Measurements from ENCODE around the gene RFC2.
A peak's percentile ranks its signal among the peaks of the same experiment; 100 is the strongest.

RFC2 gene

GRCh38 chr7:74254129-74254857, at the start of gene RFC2:
Gene RFC2 (minus strand): TSS chr7:74254399. CDS start chr7:74254383, 16 bp downstream.
- peak; percentile 86 for DNase-seq

- DNase-seq: no peak
Observed at GRCh38 chr7:74302745-74303221, 48.6 kb upstream of the RFC2 start.

DNA sequence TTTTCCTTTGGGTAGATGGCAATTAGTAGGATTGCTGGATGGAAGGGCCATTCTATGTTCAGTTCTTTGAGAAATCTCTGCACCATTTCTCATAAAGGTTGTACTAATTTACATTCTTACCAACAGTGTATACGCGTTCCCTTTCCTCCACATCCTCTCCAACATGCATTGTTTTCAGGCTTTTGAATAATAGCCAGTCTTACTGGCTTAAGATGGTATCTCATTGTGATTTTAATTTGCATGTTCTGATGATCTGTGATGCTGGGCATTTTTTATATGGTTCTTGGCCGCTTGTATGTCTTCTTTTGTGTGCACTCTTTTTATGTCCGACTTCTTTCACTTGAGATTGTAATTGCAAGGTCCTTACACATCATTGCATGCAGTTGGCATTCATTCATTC, 46.7 kb upstream of the RFC2 start:
- DNase-seq: no peak

DNA sequence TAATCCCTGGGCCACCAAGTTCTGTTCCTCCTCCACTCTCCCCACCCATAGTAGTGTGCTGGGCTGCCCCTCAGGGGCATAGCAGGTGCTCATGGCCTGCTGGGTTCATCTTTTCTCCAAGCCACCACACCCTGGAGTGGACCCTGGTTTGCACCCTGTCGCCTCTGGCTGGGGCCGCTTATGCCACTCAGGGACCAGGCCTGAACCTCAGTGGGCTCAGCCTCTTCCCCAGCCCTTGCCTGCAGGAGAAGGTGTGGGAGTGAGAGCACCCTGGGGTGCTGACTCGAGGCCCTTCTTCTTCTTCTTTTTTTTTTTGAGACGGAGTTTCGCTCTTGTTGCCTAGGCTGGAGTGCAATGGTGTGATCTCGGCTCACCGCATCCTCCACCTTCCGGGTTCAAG, 45.2 kb upstream of the RFC2 start:
- DNase-seq: no peak

DNA sequence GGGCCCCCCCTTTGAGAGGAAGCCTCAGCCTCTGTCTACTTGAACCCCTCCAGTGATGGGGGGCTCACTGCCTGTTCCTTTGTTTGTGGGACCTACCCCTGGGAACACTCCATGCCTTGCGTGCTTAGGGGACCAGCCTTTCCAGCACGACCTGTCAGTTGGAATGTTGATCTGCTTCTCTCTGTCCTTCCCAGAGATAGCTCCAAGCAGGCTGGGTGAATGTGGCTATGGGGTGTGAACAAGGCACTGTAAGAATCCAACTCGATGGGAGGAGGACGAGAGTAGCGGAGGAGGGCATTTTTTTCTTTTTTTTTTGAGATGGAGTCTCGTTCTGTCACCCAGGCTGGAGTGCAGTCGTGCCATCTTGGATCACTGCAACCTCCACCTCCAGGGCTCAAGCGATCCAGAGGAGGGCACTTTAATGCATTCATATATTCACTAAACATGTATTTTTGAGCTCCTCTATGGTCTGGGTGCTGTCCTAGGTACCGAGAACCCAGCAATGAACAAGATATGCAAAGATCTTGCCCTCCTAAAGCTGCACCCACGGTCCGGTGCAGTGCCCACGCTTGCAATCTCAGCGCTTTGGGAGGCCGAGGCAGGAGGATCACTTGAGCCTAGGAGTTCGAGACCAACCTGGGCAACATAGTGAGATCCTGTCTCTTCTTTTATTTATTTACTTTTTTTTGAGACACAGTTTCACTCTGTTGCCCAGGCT, 43.5 kb upstream of the RFC2 start:
- DNase-seq: no peak

DNA sequence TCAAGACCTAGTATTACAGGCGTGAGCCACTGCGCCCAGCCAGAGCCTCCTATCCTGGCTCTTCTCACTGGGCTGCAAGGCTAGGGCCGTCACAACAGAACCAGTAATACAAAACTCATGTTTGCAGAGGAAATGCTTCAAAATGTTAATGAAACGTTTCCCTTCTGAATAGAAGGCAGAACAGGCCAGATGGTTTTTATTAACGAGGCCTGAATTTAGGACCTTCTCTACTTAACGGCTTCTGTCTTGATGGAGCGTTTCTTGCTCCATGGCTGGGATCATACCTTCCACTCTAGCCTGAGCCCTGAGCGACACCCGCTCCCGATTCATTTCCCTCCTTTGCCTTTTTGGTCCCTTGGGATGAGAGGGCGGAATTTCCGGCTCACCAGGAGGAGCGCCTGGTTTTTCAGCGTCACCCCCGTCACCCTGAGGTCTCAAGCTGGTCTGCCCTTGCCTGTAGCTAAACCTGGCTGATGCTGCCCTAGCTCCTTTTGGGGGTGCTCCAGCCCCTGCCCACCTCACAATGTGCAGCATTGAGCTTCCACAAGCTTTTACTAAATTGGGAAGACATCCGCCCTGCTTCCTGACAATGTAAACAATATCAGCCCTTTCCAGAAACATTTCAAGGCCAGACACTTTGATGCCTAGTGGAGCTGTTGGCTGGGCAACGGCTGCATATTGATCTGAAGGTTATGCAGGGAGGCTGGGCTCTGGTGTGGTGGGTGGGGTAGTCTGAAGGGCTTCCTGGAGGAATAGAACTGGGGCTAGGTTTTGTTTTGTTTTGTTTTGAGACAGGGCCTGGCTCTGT, 40.2 kb upstream of the RFC2 start:
- no peak for DNase-seq

DNA sequence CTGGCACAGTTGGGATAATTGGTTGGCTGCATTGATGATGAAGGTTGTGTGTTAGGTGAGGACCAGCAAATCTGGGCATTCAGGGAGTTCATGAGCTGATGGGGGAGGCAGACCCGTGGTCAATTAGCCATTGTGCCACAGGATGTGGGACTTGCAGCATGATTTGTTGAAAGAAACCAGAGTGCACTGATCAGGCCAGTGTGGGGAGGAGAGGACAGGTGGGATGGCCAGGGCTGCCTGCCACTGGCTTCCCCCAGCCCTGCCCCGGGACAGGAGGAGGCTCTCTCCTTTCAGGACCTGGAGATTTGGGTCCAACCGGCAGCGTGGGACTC, 39.3 kb upstream of the RFC2 start:
- DNase-seq: no peak

- no peak for DNase-seq
Observed at GRCh38 chr7:74292757-74293576, 38.8 kb upstream of the RFC2 start.

DNA sequence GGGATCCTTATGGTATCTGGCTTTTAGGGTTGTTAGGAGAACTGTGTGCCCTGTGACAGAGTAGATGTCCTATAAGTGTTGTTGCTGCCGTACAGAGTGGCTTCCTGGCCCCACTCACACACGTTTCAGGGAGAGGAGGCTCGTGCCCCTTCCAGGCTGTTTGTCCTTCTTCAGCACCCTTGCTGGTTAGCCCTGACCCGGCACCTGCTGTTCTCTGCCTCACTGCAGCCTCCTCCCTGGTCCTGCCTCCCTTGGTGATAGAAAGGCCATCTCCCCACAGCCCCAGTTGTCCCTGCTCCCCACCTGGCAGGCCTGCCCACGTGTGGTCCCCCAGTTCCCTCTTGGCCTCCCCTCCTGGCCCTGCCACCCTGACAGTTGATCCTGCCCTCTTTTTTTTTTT, 37.3 kb upstream of the RFC2 start:
- DNase-seq: no peak

DNA sequence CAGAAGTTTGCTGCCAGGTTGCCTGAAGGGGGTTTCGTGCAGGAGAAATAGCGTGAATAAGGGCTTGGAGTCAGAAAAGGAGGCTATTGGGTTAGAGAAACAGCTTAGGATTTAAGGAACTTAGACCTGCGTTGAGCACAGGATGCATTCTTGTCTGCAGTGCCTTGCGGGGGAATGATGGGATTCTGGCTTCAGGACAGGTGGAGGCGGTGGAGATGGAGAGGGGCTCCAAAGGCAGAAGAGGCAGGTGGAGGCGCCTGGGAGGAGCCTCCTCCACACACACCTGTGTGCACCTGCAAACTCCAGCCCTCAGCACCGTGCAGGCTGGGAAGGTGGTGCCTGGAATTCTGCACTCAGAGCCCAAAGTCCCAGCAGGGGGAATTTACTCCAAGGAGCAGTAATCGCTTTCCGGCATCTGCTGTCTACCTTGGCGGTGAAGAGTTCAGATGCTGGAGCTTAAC, 36.8 kb upstream of the RFC2 start:
- no peak for DNase-seq

- no peak for DNase-seq
Observed at GRCh38 chr7:74290553-74290950, 36.4 kb upstream of the RFC2 start.

- DNase-seq: no peak
Observed at GRCh38 chr7:74289659-74290552, 35.7 kb upstream of the RFC2 start.

DNA sequence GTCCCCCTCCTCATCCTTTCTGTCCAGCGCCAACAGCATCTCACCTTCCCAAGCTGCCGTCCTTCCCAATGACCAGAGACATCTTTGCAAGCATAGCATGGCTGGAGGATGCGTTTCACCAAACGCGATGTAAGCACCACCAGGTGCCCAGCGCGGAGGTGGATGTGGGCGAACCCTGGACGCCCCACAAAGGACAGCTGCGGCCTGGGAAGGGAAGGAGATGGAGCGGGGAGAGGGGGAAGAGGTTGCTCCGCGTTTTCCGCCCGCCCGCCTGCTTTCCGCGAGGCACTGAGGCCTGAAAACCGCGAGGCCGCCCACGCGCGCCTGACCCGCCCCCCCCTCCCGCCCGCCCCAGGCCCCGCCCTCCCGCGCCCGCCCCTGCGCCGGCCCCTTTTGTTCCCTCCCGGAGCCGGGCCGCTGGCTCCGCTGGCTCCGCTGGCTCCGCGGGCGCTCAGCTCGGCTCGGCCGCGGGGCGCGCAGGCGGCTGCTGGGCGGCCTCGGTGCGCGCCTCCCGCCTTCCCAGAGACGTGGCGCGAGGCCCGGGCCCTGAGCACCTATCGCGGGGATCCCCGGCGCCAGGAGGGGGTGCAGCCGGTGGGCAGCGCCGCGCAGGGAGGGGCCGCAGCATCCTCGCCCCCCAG, 34.9 kb upstream of the RFC2 start, which contains the start of gene CLIP2:
TSS of gene CLIP2 (plus strand) at position 390 of the 641 bp plus-strand sequence. CDS start 28,140 bp downstream, outside the sequence.
- no peak for DNase-seq

- no peak for DNase-seq
Observed at GRCh38 chr7:74288034-74288881, 34.1 kb upstream of the RFC2 start.

DNA sequence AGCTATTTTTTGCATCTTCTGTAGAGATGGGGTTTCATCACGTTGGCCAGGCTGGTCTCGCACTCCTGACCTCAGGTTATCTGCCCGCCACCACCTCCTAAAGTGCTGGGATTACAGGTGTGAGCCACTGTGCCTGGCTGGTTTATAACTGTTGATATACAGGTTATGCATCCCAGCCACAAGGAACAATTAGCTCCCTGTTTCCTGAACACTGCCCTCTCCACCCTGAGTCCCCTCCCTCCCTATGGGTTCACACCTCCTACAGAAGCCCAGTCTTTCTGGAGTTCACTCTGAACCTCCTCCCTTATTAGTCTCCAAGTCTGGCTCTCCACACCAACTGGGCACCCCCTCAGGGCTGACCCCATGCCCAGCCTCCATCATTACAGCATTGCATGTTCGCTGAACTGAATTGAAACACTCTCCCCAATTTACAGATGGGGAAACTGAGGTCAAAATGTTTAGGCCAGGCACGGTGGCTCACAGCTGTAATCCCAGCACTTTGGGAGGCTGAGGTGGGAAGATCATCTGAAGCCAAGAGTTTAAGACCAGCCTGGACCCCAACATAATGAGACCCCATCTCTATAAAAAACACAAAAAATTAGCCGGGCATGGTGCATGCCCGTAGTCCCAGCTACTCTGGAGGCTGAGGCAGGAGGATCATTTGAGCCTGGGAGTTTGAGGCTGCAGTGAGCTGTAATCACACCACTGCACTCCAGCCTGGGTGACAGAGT, 33.3 kb upstream of the RFC2 start:
- no peak for DNase-seq

- no peak for DNase-seq
Observed at GRCh38 chr7:74286131-74286530, 31.9 kb upstream of the RFC2 start.

DNA sequence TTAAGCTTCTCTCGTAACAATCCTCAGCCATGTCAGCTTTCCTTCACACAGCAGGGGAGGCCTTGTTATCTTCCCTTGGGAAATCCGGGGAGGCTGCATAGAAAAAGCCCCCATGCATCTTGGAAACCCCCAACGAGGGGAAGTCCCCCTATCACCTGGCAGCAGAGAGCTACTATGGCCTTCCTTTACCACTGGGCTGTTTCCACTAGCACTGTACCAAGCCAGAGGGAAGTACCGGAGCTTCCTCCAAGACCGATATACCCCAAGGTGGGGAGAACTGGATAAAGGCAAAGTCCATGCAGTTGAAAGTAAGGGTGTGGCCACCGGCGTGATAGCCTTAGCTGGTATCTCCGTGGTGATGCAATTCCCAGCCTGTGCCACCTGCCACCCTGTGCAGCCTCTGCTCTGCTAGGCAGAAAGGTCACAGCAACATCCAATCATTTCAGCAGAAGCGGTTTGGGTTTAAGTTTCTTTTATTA, 30.6 kb upstream of the RFC2 start:
- no peak for DNase-seq

DNA sequence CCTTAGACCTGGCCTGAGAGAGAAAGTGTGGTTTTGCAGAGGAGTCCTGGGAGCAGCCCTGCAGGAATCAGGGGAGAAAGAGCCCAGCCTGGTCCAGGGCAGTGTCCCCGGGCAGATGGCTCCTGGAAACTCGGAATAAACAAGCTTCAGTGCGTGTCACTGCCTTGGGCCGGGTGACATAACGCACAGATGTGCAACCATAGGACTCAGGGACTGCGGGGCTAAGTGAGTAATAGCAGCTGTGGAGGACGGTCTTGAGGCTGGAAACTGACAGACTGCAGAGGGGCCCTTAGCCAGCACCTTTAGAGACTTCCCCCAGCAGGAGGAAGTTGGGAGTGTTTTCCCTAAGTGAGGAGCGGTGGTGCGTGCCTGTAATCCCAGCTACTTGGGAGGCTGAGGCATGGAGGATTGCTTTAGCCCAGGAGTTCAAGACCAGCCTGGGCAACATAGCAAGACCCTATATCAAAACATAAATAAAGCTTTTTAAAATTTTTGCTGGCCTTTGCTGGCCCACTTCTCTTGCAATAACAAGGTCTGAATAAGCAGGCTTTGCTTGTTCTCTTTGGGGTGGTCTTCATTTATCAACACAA, 29.8 kb upstream of the RFC2 start:
- no peak for DNase-seq

Measured in NCI-H2081 treated with DMSO at 0.1 percent for 48 hours (cell line).